Vagina (tissue), 2 donors: ENCODE data around the gene MED31. TPM values are rescaled to one million over a fixed set of nuclear protein-coding genes. Genes with fewer than 3 reads are reported as not detected.
"Not testable (repeated sequence)": the region's sequence is repeated elsewhere in the genome, so short reads cannot be mapped to it uniquely, and the experiment has no call there.

Experiments
- DNase-seq, 2 donors: peaks; one replicate each; pipeline ENCODE4 v3.0.0-alpha.2; 2017; ENCODE audit errors: extremely low spot score in 2 of 2
- H3K27ac ChIP-seq: fragments of 200-600 bp; sonication (generic); one replicate; pipeline ENCODE4 v1.5.1; 2019
- H3K27me3 ChIP-seq: fragments of 200-600 bp; sonication (generic); one replicate; pipeline ENCODE4 v1.5.1; 2019
- H3K36me3 ChIP-seq, 2 donors: fragments of 200-600 bp; sonication (generic); one replicate each; pipeline ENCODE4 v1.5.1; 2017 to 2019
- H3K4me1 ChIP-seq: fragments of 200-600 bp; sonication (generic); one replicate; pipeline ENCODE4 v1.5.1; 2019
- H3K4me3 ChIP-seq, 2 donors: fragments of 200-600 bp; sonication (generic); 1 replicate in 1 of 2; 2 replicates in 1 of 2; pipeline ENCODE4 v1.5.1; 2016 to 2019
- H3K9me3 ChIP-seq: fragments of 200-600 bp; sonication (generic); one replicate; pipeline ENCODE4 v1.5.1; 2019
- POLR2A ChIP-seq, 2 donors: fragments of 450-650 bp; IDR thresholded peaks; one replicate each; pipeline ENCODE4 v1.6.1; 2017; ENCODE audit warnings: antibody characterized with exemption in 2 of 2, mild to moderate bottlenecking in 2 of 2, moderate library complexity in 2 of 2
- POLR2AphosphoS5 ChIP-seq, 2 donors: sonication (generic); formaldehyde crosslinking; IDR thresholded peaks; one replicate each; pipeline ENCODE4 v1.9.0; 2017; ENCODE audit warnings: antibody characterized with exemption in 2 of 2, mild to moderate bottlenecking in 2 of 2, low read depth in 1 of 2; ENCODE audit not compliant: insufficient read depth in 1 of 2
- intact Hi-C: fragments of 100-400 bp; cut with DNase I; formaldehyde crosslinking; loops from one replicate; pipeline ENCODE4 v1.15.1; 2023
- microRNA-seq: library from miRNA; unstranded; fragments of <30 nt; microRNA quantifications from one replicate; pipeline ENCODE4, GENCODE V29; 2017; ENCODE audit warnings: borderline number of aligned reads, borderline replicate concordance
- small RNA-seq: library from RNA; depleted of rRNA; stranded (forward); fragments of <200 nt; gene quantifications from one replicate; pipeline ENCODE3, GENCODE V24; 2016
- total RNA-seq: library from RNA; depleted of rRNA; stranded (reverse); fragments of >200 nt; gene quantifications from one replicate; pipeline ENCODE4 v1.2.3, GENCODE V29; 2016
- TF ChIP-seq, protein P1 (sequence below), 3 experiments: fragments of 450-650 bp in 2 of 3; fragments of 200-600 bp in 1 of 3; sonication (generic) in 1 of 3; IDR thresholded peaks; one replicate each; pipeline ENCODE4 v1.5.1; 2017 to 2019; ENCODE audit warnings: antibody characterized with exemption in 3 of 3, mild to moderate bottlenecking in 2 of 3, moderate library complexity in 2 of 3

Gene MED31
- total RNA-seq, 1 donor from 2014 or later: 13.3 TPM

DNA sequence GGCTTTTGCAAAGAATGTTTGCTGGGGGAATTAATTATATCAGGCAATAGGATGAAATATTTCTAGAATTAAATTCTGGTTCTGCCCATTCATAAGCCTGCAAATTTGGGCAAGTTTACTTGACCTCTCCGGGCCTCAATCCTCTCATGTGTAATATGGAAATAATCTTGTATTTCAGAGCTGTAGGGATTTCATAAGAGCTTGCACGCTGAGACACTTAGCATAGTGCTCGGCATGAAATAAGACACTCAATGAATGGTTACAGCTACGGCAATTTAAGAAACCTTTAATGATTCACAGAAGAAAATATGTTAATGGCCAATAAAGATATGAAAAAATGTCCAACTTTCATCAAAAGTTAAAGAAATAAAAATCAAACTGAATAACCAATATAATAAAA is 54.5 kb downstream of the MED31 start:
- Histone ChIP-seq H3K27me3 (no peaks in the 10 kb centered on the region), H3K27ac (no peak overlapping the region), H3K4me3 (no peak overlapping the region), H3K36me3 (peaks cover 3 to 53% of the 10 kb centered on the region in 2 donors), H3K4me1 (peaks cover 6% of the 10 kb centered on the region), H3K9me3 (no peaks in the 10 kb centered on the region)
- intact Hi-C loops: no loop called here
- TF ChIP-seq POLR2A (IDR thresholded peaks at IDR 0.05) (no peak), POLR2AphosphoS5 (IDR thresholded peaks at IDR 0.05; ENCODE audit: insufficient read depth in 1 of 2, low read depth in 1 of 2) (no peak)
- TF ChIP-seq, protein P1, sequence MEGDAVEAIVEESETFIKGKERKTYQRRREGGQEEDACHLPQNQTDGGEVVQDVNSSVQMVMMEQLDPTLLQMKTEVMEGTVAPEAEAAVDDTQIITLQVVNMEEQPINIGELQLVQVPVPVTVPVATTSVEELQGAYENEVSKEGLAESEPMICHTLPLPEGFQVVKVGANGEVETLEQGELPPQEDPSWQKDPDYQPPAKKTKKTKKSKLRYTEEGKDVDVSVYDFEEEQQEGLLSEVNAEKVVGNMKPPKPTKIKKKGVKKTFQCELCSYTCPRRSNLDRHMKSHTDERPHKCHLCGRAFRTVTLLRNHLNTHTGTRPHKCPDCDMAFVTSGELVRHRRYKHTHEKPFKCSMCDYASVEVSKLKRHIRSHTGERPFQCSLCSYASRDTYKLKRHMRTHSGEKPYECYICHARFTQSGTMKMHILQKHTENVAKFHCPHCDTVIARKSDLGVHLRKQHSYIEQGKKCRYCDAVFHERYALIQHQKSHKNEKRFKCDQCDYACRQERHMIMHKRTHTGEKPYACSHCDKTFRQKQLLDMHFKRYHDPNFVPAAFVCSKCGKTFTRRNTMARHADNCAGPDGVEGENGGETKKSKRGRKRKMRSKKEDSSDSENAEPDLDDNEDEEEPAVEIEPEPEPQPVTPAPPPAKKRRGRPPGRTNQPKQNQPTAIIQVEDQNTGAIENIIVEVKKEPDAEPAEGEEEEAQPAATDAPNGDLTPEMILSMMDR (IDR thresholded peaks at IDR 0.05): no peak
- no peak for DNase-seq

DNA sequence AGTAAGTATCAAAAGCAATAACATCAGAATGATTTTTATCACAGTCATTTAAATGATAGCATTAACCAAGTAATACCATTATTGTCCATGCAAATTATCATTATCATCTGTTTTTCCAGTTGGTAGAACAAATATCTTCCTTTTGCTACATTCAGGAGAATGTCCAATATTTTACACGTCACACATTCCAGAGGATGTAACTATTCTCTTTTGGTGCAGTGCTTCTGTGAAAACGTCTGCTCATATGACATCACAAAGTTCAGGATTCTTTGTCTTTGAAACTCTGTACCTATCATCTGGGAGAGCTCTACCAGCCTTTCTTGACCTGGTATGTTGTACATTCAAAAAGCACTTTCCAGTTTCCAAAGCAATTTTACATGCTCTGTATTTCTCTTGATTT is 54.9 kb downstream of the MED31 start:
- Histone ChIP-seq H3K9me3 (no peaks in the 10 kb centered on the region), H3K4me3 (no peak overlapping the region), H3K27ac (no peak overlapping the region), H3K4me1 (peaks cover 6% of the 10 kb centered on the region), H3K27me3 (no peaks in the 10 kb centered on the region), H3K36me3 (peaks cover 3 to 53% of the 10 kb centered on the region in 2 donors)
- TF ChIP-seq, protein P1 (IDR thresholded peaks at IDR 0.05): no peak
- TF ChIP-seq POLR2AphosphoS5 (IDR thresholded peaks at IDR 0.05; ENCODE audit: insufficient read depth in 1 of 2, low read depth in 1 of 2) (no peak), POLR2A (IDR thresholded peaks at IDR 0.05) (no peak)
- DNase-seq: no peak
- intact Hi-C loops: no loop called here

DNA sequence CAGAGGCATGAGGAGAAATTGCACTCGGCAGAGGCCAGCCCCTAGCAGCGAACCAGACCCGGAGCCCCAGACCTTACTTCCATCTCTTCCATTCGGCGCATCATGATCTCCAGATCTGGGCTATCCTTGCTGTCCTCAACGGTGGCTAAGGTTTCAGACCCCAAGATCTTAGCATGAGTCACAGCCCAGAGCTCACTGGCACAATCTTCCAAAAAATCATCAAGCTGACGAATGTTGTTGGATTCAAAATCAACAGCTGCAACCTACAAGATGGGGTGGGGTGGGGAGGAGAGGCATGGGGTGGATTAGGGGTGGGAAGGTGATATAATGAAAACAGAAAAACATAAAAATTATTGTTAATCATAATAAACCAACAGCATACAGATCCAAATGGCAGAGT is 55.3 kb downstream of the MED31 start:
- no peaks in the 10 kb centered on the region for H3K9me3 ChIP-seq
- no peak overlapping the region for H3K4me3 ChIP-seq
- H3K27me3 ChIP-seq: no peaks in the 10 kb centered on the region
- H3K27ac ChIP-seq: no peak overlapping the region
- intact Hi-C loops: no loop called here
- peaks cover 6% of the 10 kb centered on the region for H3K4me1 ChIP-seq
- H3K36me3 ChIP-seq: peaks cover 3 to 53% of the 10 kb centered on the region in 2 donors
- TF ChIP-seq POLR2A (IDR thresholded peaks at IDR 0.05) (no peak), POLR2AphosphoS5 (IDR thresholded peaks at IDR 0.05; ENCODE audit: insufficient read depth in 1 of 2, low read depth in 1 of 2) (no peak)
- TF ChIP-seq, protein P1 (IDR thresholded peaks at IDR 0.05): no peak
- no peak for DNase-seq

DNA sequence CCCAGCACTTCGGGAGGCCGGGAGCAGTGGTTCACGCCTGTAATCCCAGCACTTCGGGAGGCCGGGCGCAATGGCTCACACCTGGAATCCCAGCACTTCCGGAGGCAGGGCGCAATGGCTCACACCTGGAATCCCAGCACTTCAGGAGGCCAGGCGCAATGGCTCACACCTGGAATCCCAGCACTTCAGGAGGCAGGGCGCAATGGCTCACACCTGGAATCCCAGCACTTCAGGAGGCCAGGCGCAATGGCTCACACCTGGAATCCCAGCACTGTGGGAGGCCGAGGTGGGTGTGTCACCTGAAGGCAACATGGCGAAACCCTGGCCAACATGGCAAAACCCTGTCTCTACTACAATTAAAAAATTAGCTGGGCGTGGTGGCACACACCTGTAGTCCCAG is 58.0 kb downstream of the MED31 start:
- H3K4me1 ChIP-seq, H3K27me3 ChIP-seq, H3K4me3 ChIP-seq, H3K27ac ChIP-seq, H3K9me3 ChIP-seq, DNase-seq, intact Hi-C loops: not testable (repeated sequence)
- peaks cover 3 to 68% of the 10 kb centered on the region in 2 donors for H3K36me3 ChIP-seq

Small RNAs within 50 kb of the gene (microRNA-seq; reads per million reads assigned to microRNA genes)
- not detected for gene MIR4520-1
- not detected for gene MIR4520-2

Small RNAs within 50 kb of the gene (small RNA-seq; reads per million reads assigned to genes)
- gene MIR4520-1 (0.43 reads per million), gene RNA5SP435 (0.69 reads per million)

Other genes starting within 250 kb of the MED31 start
- gene AIPL1, start 216.5 kb downstream of the MED31 start, total RNA-seq: not detected
- gene PIMREG, start 207.2 kb downstream of the MED31 start, total RNA-seq: 0.74 TPM
- 8.6 TPM for gene PITPNM3, start 95.0 kb downstream of the MED31 start, total RNA-seq
- 14.5 TPM for gene KIAA0753, start 10.9 kb downstream of the MED31 start, total RNA-seq
- 164 TPM for gene TXNDC17, start 10.5 kb downstream of the MED31 start, total RNA-seq
- 3.2 TPM for gene C17orf100, start 157 bp upstream of the MED31 start, total RNA-seq
- 1.7 TPM for gene SLC13A5, start 61.8 kb upstream of the MED31 start, total RNA-seq
- gene XAF1, start 104.4 kb upstream of the MED31 start, total RNA-seq: 43.0 TPM
- gene FBXO39, start 124.6 kb upstream of the MED31 start, total RNA-seq: not detected
- not detected for gene TEKT1, start 180.1 kb upstream of the MED31 start, total RNA-seq